ENCODE results near the gene BMS1. TPM values are rescaled to one million over a fixed set of nuclear protein-coding genes. Genes with fewer than 3 reads are reported as not detected.

BMS1 gene
- total RNA-seq, 1 experiment from 2014 or later = 44.2 TPM

GRCh38 chr10:42875798-42876341 is 93.3 kb downstream of the BMS1 start:
- Histone ChIP-seq H3K4me2 (ENCODE audit: insufficient read depth, insufficient read length, low read length) (no peak overlapping the region), H4K20me1 (ENCODE audit: control insufficient read depth, insufficient read depth, insufficient read length) (no peaks in the 10 kb centered on the region), H2BK12ac (ENCODE audit: insufficient read length, low read depth, low read length) (no peak overlapping the region), H3K4me1 (ENCODE audit: insufficient read depth, low read length) (no peaks in the 10 kb centered on the region; the same call in 1 of the 2 replicates), H2BK120ac (ENCODE audit: low read depth, low read length, poor library complexity, severe bottlenecking) (no peak overlapping the region), H2BK15ac (ENCODE audit: low read depth, low read length) (no peak overlapping the region), H3K4ac (ENCODE audit: low read depth, low read length) (no peak overlapping the region), H3K9ac (ENCODE audit: extremely low read depth, insufficient read length, low read length) (no peak overlapping the region), H3K23ac (ENCODE audit: insufficient read length, low read depth, low read length) (no peak overlapping the region), H3K14ac (ENCODE audit: insufficient read depth, low read length) (no peak overlapping the region), H4K8ac (replicated peaks; ENCODE audit: insufficient read length, low read depth, low read length) (no peak overlapping the region), H2BK5ac (ENCODE audit: insufficient read length, low read length) (no peak overlapping the region), H3K27ac (ENCODE audit: insufficient read length, low read depth, low read length) (no peak overlapping the region), H3K23me2 (ENCODE audit: insufficient read length, low read depth, low read length, poor library complexity, severe bottlenecking) (no peaks in the 10 kb centered on the region), H2AFZ (ENCODE audit: low read length) (no peak overlapping the region), H4K5ac (ENCODE audit: insufficient read length, low read depth, low read length) (no peak overlapping the region), H3K56ac (ENCODE audit: insufficient read length, low read depth, low read length) (no peak overlapping the region), H3K79me2 (ENCODE audit: insufficient read depth, low read length) (no peaks in the 10 kb centered on the region), H3K9me3 (ENCODE audit: control insufficient read depth, low read depth, low read length) (no peaks in the 10 kb centered on the region), H3K18ac (ENCODE audit: insufficient read length, low read depth, low read length) (no peak overlapping the region), H3K27me3 (ENCODE audit: insufficient read depth, low read length) (no peaks in the 10 kb centered on the region), H3T11ph (ENCODE audit: low read length) (no peak overlapping the region), H4K91ac (ENCODE audit: insufficient read length, low read depth, low read length) (no peak overlapping the region), H2BK20ac (ENCODE audit: low read depth, low read length, poor library complexity, severe bottlenecking) (no peak overlapping the region), H3K79me1 (ENCODE audit: insufficient read depth, low read depth, low read length, poor library complexity, severe bottlenecking) (no peaks in the 10 kb centered on the region), H2AK5ac (ENCODE audit: insufficient read length, low read length) (no peak overlapping the region)
- H3K27me3 Mint-ChIP-seq (ENCODE audit: low read depth) = peaks cover 3% of the 10 kb centered on the region
- WGBS (ENCODE audit: extremely low coverage, insufficient read length, low lambda C conversion rate) = no CpG with 5 or more reads among the region's 12 CpGs
- no peak for DNase-seq
- H3K4me1 Mint-ChIP-seq = peaks cover 11 to 13% of the 10 kb centered on the region in 2 experiments
- H3K27ac Mint-ChIP-seq = no peak overlapping the region; a peak in 2 of 7 replicates
- no peak for TF ChIP-seq CTCF (conservative IDR thresholded peaks at IDR 0.05)
- peaks cover 0 to 2% of the 10 kb centered on the region in 2 experiments; a peak in 2 of 5 replicates for H3K9me3 Mint-ChIP-seq
- no peak overlapping the region for H3K4me3 Mint-ChIP-seq
- H3K36me3 Mint-ChIP-seq (ENCODE audit: insufficient read depth in 1 of 3, low read depth in 3 of 3) = no peaks in the 10 kb centered on the region; a peak in 1 of 7 replicates
